IMR-90 (cell line): ENCODE measurements around the gene NR2C1. TPM values are rescaled to one million over a fixed set of nuclear protein-coding genes. Genes with fewer than 3 reads are reported as not detected.

Experiments
- ATAC-seq: fragments of 200-7000 bp; cut with Tn5 transposase; 2 replicates; pipeline ENCODE4 v1.9.1; 2020; ENCODE audit warnings: low read depth, mild to moderate bottlenecking, moderate library complexity
- BruUV-seq: library from RNA; stranded (reverse); fragments of 400-500 nt; replicated peaks from 2 replicates; lab custom pipeline; 2021; lab: Mats Ljungman, UMichigan
- CTCF ChIA-PET: fragments of 300-600 bp; formaldehyde crosslinking; extraction: SDS; loops from one replicate; lab custom pipeline; 2021; ENCODE audit warnings: antibody characterized with exemption; lab: Yijun Ruan, JAX
- POLR2A ChIA-PET: fragments of 300-600 bp; sonication (Branson Sonifier 250); formaldehyde crosslinking; loops from one replicate; lab custom pipeline; 2022; ENCODE audit warnings: antibody characterized with exemption; ENCODE audit not compliant: unreplicated experiment; lab: Charles Lee
- DNase-seq: peaks from one replicate; pipeline ENCODE4 v3.0.0; 2013
- H2AFZ ChIP-seq: replicated peaks from 2 replicates; pipeline ENCODE3; 2013; ENCODE audit warnings: low read length, mild to moderate bottlenecking; ENCODE audit not compliant: poor library complexity
- H2AK5ac ChIP-seq: 2 replicates; pipeline ENCODE4 v1.6.1; 2013; ENCODE audit warnings: low read depth, low read length, inconsistent platforms
- H2AK9ac ChIP-seq: replicated peaks from 2 replicates; pipeline ENCODE3; 2013; ENCODE audit warnings: mild to moderate bottlenecking, low read depth, low read length, moderate library complexity; ENCODE audit not compliant: poor library complexity
- H2BK120ac ChIP-seq: 2 replicates; pipeline ENCODE4 v1.6.1; 2013; ENCODE audit warnings: low read depth, low read length, inconsistent platforms
- H2BK15ac ChIP-seq: 3 replicates; pipeline ENCODE4 v1.6.1; 2013; ENCODE audit warnings: low read depth, low read length, inconsistent platforms
- H2BK20ac ChIP-seq: 2 replicates; pipeline ENCODE4 v1.6.1; 2013; ENCODE audit warnings: low read depth, mild to moderate bottlenecking, inconsistent platforms, low read length, moderate library complexity
- H2BK5ac ChIP-seq: 2 replicates; pipeline ENCODE4 v1.6.1; 2013; ENCODE audit warnings: mild to moderate bottlenecking, low read depth, low read length, inconsistent platforms; ENCODE audit not compliant: poor library complexity, severe bottlenecking
- H3K14ac ChIP-seq: replicated peaks from 2 replicates; pipeline ENCODE4 v1.6.1; 2013; ENCODE audit warnings: low read depth, low read length, inconsistent platforms
- H3K18ac ChIP-seq: 2 replicates; pipeline ENCODE4 v1.6.1; 2013; ENCODE audit warnings: low read depth, low read length, control low read depth
- H3K23ac ChIP-seq: 2 replicates; pipeline ENCODE4 v1.6.1; 2013; ENCODE audit warnings: low read depth, low read length, inconsistent platforms
- H3K27ac ChIP-seq: 2 replicates; pipeline ENCODE4 v1.5.1; 2013; ENCODE audit warnings: mild to moderate bottlenecking, control low read depth, low read length; ENCODE audit not compliant: insufficient read depth
- H3K27me3 ChIP-seq: 2 replicates; pipeline ENCODE4 v1.6.1; 2013; ENCODE audit warnings: low read length; ENCODE audit not compliant: control insufficient read depth, insufficient read depth
- H3K36me3 ChIP-seq: 2 replicates; pipeline ENCODE4 v1.6.1; 2013; ENCODE audit warnings: low read length, mixed read lengths; ENCODE audit not compliant: control insufficient read depth, insufficient read depth
- H3K4ac ChIP-seq: 2 replicates; pipeline ENCODE4 v1.6.1; 2013; ENCODE audit warnings: low read depth, low read length, inconsistent platforms
- H3K4me1 ChIP-seq: 2 replicates; pipeline ENCODE4 v1.6.1; 2013; ENCODE audit warnings: low read length, mixed read lengths; ENCODE audit not compliant: control insufficient read depth, insufficient read depth
- H3K4me2 ChIP-seq: 2 replicates; pipeline ENCODE4 v1.6.1; 2013; ENCODE audit warnings: low read depth, mild to moderate bottlenecking, control low read depth, low read length, moderate library complexity
- H3K4me3 ChIP-seq: 2 replicates; pipeline ENCODE4 v1.5.1; 2013; ENCODE audit warnings: low read depth, mild to moderate bottlenecking, control low read depth, low read length, moderate library complexity; ENCODE audit not compliant: insufficient read depth
- H3K56ac ChIP-seq: 2 replicates; pipeline ENCODE4 v1.6.1; 2013; ENCODE audit warnings: low read length, inconsistent platforms; ENCODE audit not compliant: insufficient read depth; ENCODE audit errors: extremely low read depth
- H3K79me1 ChIP-seq, 2 experiments: 2 replicates each; pipeline ENCODE4 v1.6.1; 2013; ENCODE audit warnings: low read length in 2 of 2, inconsistent platforms in 1 of 2, low read depth in 1 of 2
- H3K9ac ChIP-seq: 2 replicates; pipeline ENCODE4 v1.6.1; 2013; ENCODE audit warnings: low read depth, low read length, control low read depth
- H3K9me1 ChIP-seq: 2 replicates; pipeline ENCODE4 v1.6.1; 2013; ENCODE audit warnings: low read length, inconsistent platforms; ENCODE audit not compliant: insufficient read depth
- H3K9me3 ChIP-seq: 2 replicates; pipeline ENCODE4 v1.6.1; 2013; ENCODE audit warnings: low read length; ENCODE audit not compliant: control insufficient read depth, insufficient read depth
- H4K20me1 ChIP-seq: 2 replicates; pipeline ENCODE4 v1.6.1; 2013; ENCODE audit warnings: low read length, inconsistent platforms; ENCODE audit not compliant: insufficient read depth
- H4K5ac ChIP-seq: 2 replicates; pipeline ENCODE4 v1.6.1; 2013; ENCODE audit warnings: mild to moderate bottlenecking, low read depth, low read length, control low read depth
- H4K8ac ChIP-seq, 2 experiments: 2 replicates each; pipeline ENCODE4 v1.6.1; 2013; ENCODE audit warnings: low read depth in 2 of 2, low read length in 2 of 2, control low read depth in 1 of 2, inconsistent platforms in 1 of 2
- H4K91ac ChIP-seq: 2 replicates; pipeline ENCODE4 v1.6.1; 2013; ENCODE audit warnings: low read depth, low read length, inconsistent platforms; ENCODE audit not compliant: insufficient read depth
- CEBPB ChIP-seq: IDR thresholded peaks from 2 replicates; pipeline ENCODE4 v1.6.1; 2012; ENCODE audit warnings: low read depth, low read length, improper control_type of control experiment
- MAFK ChIP-seq: IDR thresholded peaks from 2 replicates; pipeline ENCODE4 v1.6.1; 2012; ENCODE audit warnings: low read depth, low read length, improper control_type of control experiment
- MXI1 ChIP-seq: IDR thresholded peaks from 2 replicates; pipeline ENCODE4 v1.6.1; 2012; ENCODE audit warnings: low read depth, mild to moderate bottlenecking, low read length, moderate library complexity, borderline replicate concordance
- SMC3 ChIP-seq: fragments of 150-350 bp; IDR thresholded peaks from 2 replicates; pipeline ENCODE4 v1.6.1; 2016; ENCODE audit warnings: low read depth, mild to moderate bottlenecking, antibody characterized with exemption, low read length, moderate library complexity
- WGBS, 2 experiments: methylation state at CpG; one replicate each; pipeline versions ENCODE4 v1.1.5 to v1.1.7; 2013; ENCODE audit warnings: missing lambda C conversion rate in 2 of 2; ENCODE audit not compliant: insufficient read length in 1 of 2; ENCODE audit errors: extremely low coverage in 2 of 2; 5-methylcytosine and 5-hydroxymethylcytosine counted together
- dilution Hi-C: fragments of 300-500 bp; cut with HindIII; formaldehyde crosslinking; loops from one replicate; pipeline ENCODE4 v1.14.3; 2018; ENCODE audit warnings: low sequenced_read_pairs; ENCODE audit not compliant: unreplicated experiment
- in situ Hi-C: fragments of 300-500 bp; cut with MboI; formaldehyde crosslinking; loops from 3 replicates; pipeline ENCODE4 v1.14.3; 2019; ENCODE audit warnings: low sequenced_read_pairs, inconsistent platforms, mixed read lengths
- intact Hi-C: fragments of 100-400 bp; cut with micrococcal nuclease; formaldehyde crosslinking; loops from 2 replicates; pipeline ENCODE4 v1.10.0; 2022
- polyA plus RNA-seq, 3 experiments: library from polyadenylated mRNA; depleted of rRNA; stranded (reverse); fragments of >200 nt; gene quantifications; 2 replicates each; pipeline ENCODE4 v1.2.3, GENCODE V29; 2012; ENCODE audit warnings: low replicate concordance in 1 of 3
- total RNA-seq: library from RNA; depleted of rRNA; stranded (reverse); fragments of >200 nt; gene quantifications from 2 replicates; pipeline ENCODE4 v1.2.3, GENCODE V29; 2012
- TF ChIP-seq, protein P1 (sequence below): conservative IDR thresholded peaks from 2 replicates; pipeline ENCODE4 v1.5.1; 2012; ENCODE audit warnings: mild to moderate bottlenecking, low read depth, low read length, improper control_type of control experiment

NR2C1 gene
- total and polyA plus RNA-seq, 2 of the 4 experiments (the other 2 are of a cell fraction): 12.7 to 14.1 TPM

DNA sequence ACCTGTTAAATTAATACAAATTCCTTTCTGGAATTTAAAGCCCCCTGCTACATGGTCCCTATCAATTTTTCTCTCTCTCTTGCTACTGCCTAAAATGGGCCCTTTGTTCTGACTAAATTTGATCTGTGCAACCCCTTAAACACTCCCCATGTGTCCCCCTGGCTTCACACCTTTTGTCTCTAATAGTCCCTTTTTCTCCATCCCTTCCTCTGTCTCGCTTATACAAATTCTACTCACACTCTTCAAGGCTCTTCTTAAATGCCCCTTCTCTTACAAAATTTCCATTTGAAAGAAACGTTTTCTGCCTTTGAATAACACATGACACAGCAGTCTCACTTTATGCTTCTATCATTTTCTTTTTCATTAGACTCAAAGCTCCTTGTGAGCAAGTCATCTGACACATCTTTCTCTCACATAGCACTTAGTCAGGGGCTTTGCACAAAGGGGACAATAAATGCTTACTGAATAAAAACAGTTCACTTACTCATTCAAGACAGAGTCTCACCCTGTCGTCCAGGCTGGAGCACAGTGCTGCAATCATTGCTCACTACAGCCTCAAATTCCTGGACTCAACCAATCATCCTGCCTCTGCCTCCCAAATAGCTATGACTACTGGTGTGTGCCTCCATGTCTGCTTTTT, 41.5 kb upstream of the NR2C1 start:
- BruUV-seq: no TSS peak
- ATAC-seq (no peak), DNase-seq (peak; percentile 21)
- dilution Hi-C loops (no loop called here), intact Hi-C loops (loop anchor here (5.0 kb wide), 1 partner anchor 357 kb away; the partner anchor contains the start of gene METAP2), in situ Hi-C loops (loop anchor here (5.0 kb wide), 1 partner anchor 222 kb away; no protein-coding TSS in a partner anchor)
- H4K91ac ChIP-seq: no peak overlapping the region
- peaks cover 15% of the 10 kb centered on the region for H3K4me1 ChIP-seq
- H4K8ac ChIP-seq: no peak overlapping the region
- no peak overlapping the region for H4K5ac ChIP-seq
- H3K18ac ChIP-seq: no peak overlapping the region
- no peak overlapping the region for H2BK20ac ChIP-seq
- no peak overlapping the region for H3K23ac ChIP-seq
- H2AK9ac ChIP-seq: no peak overlapping the region
- H3K4me2 ChIP-seq: no peak overlapping the region
- 44% methylated on average over 3 of the region's 3 CpGs; no CpG with 5 or more reads in 1 of the 2 experiments for WGBS, 2 experiments
- 0 out of 2 replicates have a peak, but pooled peaks cover 4% of the 10 kb centered on the region for H3K9me1 ChIP-seq
- no peak overlapping the region for H2AK5ac ChIP-seq
- H2BK15ac ChIP-seq: no peak overlapping the region
- H3K4me3 ChIP-seq: no peak overlapping the region
- no peak overlapping the region for H3K4ac ChIP-seq
- no peak overlapping the region for H2AFZ ChIP-seq
- no peaks in the 10 kb centered on the region; a peak in 1 of 4 replicates for H3K79me1 ChIP-seq
- H2BK5ac ChIP-seq: no peak overlapping the region
- H3K27ac ChIP-seq: no peak overlapping the region
- H3K36me3 ChIP-seq: peaks cover 7% of the 10 kb centered on the region; the same call in 1 of the 2 replicates
- no peak overlapping the region for H2BK120ac ChIP-seq
- H3K14ac ChIP-seq: no peak overlapping the region
- H4K20me1 ChIP-seq: no peaks in the 10 kb centered on the region
- POLR2A ChIA-PET: no interaction called here
- no peak overlapping the region; the same call in 1 of the 2 replicates for H3K9ac ChIP-seq
- H3K27me3 ChIP-seq: no peaks in the 10 kb centered on the region
- CTCF ChIA-PET: no interaction called here
- H3K9me3 ChIP-seq: no peaks in the 10 kb centered on the region
- H3K56ac ChIP-seq: no peak overlapping the region
- TF ChIP-seq MXI1 (no peak), MAFK (no peak), CEBPB (no peak), SMC3 (no peak)
- TF ChIP-seq, protein P1, sequence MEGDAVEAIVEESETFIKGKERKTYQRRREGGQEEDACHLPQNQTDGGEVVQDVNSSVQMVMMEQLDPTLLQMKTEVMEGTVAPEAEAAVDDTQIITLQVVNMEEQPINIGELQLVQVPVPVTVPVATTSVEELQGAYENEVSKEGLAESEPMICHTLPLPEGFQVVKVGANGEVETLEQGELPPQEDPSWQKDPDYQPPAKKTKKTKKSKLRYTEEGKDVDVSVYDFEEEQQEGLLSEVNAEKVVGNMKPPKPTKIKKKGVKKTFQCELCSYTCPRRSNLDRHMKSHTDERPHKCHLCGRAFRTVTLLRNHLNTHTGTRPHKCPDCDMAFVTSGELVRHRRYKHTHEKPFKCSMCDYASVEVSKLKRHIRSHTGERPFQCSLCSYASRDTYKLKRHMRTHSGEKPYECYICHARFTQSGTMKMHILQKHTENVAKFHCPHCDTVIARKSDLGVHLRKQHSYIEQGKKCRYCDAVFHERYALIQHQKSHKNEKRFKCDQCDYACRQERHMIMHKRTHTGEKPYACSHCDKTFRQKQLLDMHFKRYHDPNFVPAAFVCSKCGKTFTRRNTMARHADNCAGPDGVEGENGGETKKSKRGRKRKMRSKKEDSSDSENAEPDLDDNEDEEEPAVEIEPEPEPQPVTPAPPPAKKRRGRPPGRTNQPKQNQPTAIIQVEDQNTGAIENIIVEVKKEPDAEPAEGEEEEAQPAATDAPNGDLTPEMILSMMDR: no peak
